Activated CD4-positive, alpha-beta T cell treated with anti-CD3 and anti-CD28 coated beads, Interleukin-2, amount 50 U/mL, for 4 hours (primary cell): ENCODE measurements around the gene TTC39A.
"Not testable (repeated sequence)": the region's sequence is repeated elsewhere in the genome, so short reads cannot be mapped to it uniquely, and the experiment has no call there.

Source experiments
- DNase-seq, 2 experiments: peaks; one replicate each; pipeline ENCODE4 v3.0.0-alpha.2; 2020

The TTC39A gene

DNA sequence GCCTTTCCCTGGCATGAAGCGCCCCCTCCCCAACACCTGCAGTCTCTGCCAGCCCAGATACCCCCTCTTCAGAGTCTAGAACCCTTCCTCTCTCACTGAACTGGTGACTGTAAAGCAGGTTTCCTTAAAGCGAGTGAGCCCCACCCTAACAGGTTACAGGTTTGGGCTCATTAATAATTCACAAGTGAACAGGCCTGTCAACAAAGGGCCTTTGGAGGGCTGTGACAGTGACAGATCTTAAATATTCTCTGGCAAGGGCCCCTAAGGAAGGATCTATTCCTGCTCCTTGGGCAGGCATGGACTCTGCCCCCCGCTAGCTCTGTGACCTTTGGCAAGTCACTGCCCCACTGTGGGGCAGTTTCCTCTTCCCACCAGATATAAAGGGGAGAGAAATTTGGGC is 5.6 kb upstream of the TTC39A start:
- no peak for DNase-seq

DNA sequence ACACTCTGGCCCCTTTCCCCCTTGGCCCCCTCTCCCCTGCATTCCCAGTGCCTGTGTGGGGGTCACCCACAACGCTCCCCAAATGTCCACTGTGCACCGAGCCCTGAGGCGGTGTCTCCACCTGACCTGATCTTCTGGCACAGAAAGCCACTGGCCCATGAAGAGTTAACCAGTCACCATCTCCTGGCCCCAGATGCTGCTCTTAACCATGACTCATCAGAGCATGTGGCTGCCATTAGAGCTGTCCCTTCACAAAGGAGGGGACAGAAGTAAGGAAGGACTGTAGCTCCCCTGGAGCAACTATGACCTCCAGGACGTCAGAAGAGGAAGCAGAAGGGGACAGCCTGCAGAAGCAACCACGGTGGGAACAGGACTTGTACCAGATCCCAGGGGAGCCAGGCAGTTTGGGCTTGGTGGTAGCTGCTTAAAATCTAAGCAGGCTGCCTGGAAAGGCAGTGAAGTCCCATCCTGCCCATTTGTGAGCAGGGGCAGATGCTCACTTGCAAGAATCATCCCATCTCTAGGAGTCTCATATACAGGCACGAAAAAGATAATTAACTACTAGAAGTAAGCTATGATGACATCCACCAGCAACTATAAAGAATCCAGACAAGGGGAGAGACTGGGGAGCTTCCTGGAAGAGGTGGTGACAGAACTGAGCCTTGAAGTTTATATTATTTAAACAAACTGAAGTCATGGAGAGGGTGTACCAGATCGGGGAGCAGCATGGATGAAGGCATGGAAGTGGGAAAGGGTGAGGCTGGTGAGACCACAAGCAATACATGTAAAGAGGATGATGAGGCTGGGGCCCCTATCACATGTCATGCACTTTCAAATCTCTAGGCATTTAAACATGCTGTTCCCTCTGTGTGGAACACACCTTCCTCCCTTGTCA is 1.1 kb upstream of the TTC39A start:
- DNase-seq = no peak

DNA sequence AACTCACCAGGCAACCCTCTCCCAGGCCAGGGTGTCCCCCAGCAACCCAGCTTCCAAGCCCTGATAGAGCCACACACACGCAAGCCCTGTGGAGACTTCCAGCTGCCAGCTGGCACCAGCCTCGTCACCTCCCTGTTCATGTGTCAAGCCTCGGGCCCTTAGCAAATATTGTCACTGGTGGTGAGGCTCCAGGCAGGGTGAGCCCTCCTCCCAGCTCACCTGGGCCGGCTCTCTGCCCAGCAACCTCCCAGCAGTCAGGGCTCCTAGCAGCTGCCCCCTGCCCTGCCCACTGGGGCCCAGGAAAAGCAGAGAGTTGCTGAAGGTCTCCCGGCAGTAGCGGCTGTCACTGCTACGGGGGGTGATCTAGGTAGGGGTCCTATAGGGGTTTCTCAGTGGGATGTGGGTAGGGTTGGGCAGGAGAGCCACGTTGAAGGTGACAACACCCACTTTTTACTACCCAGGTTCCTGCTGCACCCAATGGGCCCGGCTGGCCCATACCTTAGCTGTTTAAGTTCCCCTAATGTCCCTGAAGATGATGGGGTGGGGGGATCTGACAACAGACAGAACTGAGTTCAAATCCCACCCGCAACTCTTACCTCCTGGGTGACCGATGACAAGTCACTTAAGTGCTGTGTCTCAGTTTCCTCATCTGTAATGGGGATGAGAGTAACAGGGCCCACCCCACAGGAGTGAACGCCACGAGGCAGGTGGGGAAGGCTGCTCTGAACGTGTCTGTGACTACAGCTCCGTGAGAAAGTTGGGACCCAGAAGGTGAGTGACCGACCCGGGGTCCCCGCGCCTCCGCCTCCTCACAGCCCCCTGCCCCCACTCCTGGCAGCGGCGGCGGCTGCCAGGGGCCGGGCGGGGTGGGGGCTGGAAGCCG is 678 bp downstream of the TTC39A start:
- no peak for DNase-seq

DNA sequence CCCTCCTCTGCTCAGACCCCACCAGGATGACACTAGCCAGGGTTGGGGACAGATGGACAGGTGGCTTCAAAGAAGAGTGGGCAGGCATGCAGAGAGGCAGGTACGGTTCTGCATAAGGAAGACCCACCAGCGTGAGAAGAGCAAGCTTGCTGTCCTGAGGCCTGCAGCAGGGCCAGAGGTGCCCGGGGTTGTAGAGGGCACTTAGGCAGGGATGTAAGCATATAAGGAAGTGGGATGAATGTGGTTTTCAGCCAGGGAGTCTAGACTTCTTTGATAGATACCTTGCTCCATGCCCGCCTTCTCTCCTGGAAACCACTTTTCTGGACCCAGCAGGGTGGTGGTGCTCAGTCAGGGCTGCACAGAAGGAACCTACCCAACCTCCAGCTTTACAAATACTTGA is 1.4 kb downstream of the TTC39A start:
- no peak for DNase-seq

DNA sequence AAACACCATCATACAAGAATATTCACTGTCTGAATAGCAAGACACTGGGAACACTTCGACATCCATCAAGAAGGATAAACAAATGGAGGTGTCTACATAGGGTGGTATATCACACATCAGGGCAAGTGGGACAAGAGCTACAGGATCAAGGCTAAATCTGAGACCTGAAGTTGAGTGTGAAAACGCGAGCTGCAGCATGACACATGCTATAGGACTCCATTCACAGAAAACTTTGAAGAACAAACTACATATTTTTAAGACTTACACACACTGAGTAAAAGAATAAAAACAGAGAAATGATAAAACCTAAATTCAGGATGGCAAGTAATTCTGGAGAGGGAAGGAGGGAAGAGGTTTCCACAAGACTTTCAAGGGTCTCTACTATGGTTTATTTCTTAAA is 2.1 kb downstream of the TTC39A start:
- DNase-seq = no peak

DNA sequence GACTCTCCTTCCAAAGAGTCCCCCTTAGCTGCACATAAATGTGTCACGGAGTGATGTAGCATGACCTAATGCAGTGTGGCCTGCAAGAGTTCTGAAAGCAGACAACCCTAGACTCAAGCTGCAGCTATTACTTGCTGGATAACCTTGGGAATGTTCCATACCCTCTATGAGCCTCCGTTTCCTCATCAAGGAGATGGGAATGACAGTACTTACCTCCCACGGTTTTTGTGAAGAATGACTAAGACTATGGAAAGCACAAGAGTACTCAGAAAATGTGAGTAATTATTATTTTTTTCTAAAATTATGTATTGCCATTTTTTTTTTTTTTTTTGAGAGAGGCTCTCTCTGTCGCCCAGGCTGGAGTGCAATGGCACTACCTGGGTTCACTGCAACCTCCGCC is 3.0 kb downstream of the TTC39A start:
- no peak for DNase-seq

DNA sequence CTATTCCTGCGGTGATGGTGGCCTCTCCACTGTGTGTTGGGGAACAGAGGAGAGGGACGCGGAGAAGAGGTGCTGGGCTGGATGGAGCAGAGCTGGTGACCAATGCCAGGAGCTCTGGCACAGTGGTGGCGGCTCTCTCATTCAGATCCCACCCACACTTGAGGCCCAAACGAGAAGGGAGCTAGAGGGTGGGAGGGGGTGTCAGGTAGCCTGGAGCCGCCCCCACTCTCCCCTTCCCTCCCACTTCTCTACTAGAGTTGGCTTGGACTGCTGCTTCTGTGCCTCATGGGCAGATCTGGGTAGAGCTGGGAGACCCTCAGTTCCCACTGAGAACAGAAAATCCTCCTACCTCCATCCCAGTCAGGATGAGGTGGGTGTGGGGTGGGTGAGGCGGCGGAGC is 3.5 kb downstream of the TTC39A start:
- DNase-seq = no peak

DNA sequence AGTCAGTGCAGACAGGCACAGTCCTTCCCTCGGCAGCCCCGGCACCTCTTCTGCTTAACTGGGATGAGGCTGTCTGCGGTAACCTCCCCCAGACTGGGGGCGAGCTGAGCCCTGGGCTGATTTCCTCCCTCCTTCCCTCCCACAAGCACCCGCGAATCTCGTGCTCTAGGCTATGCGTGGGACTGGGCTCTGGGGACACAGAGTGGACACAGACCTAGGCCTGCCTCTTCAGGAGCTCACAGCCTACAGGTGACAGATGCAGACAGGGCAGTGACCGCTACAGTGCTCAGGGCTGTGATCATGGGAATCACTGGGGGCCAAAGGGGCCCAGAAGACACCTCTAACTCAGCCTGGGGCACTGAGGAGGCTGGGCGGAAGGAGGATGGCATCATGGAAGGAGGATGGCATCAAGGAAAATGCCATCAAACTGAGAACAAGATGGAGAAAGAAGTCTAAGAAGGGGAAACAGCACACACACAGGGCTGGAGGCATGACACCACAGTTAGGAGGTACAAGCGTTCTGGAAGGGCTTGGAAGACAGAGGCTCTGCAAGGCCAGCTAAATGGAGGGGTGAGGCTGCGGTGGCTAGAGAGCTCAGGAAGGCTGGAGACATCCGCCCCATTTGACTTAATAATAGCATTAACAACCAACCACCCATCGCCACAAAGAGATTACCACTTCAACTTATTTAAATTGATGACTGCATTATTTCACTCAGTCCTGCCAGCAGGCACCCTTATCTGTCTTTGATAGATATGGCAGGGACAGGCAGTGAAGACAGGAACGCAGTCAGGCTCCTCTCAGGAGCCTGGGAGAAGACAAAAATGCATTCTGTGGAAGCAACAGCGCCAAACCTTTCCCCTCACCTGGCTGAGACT is 4.2 kb downstream of the TTC39A start:
- DNase-seq = no peak

DNA sequence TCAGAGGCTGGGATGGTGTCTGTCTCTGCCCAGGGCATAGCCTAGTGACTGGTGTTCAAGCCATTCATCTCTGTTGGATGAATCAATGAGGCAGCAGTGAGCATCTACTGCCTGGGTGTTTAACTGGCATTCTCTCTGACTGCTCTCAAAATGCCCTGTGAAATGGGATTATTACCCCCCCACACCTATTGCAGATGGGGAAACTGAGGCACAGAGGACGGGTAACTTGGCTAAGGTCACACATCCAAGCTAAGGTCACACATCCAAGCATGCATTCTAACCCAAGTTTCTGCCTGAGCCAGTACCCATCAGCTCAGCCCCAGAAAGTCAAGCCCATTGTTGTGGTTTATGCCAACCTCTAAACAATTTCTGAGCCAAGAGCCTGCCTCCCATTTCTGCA is 5.0 kb downstream of the TTC39A start:
- DNase-seq = no peak

DNA sequence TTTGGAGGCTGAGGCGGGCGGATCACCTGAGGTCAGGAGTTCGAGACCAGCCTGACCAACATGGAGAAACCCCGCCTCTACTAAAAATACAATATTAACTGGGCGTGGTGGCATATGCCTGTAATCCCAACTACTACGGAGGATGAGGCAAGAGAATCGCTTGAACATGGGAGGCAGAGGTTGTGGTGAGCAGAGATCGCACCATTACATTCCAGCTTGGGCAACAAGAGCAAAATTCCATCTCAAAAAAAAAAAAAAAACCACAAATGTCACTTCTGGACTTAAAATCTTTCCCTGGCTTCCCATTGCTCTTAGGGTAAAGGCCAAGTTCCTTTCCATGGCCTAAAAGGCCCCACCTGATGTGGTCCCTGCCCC is 5.4 kb downstream of the TTC39A start:
- not testable (repeated sequence) for DNase-seq

DNA sequence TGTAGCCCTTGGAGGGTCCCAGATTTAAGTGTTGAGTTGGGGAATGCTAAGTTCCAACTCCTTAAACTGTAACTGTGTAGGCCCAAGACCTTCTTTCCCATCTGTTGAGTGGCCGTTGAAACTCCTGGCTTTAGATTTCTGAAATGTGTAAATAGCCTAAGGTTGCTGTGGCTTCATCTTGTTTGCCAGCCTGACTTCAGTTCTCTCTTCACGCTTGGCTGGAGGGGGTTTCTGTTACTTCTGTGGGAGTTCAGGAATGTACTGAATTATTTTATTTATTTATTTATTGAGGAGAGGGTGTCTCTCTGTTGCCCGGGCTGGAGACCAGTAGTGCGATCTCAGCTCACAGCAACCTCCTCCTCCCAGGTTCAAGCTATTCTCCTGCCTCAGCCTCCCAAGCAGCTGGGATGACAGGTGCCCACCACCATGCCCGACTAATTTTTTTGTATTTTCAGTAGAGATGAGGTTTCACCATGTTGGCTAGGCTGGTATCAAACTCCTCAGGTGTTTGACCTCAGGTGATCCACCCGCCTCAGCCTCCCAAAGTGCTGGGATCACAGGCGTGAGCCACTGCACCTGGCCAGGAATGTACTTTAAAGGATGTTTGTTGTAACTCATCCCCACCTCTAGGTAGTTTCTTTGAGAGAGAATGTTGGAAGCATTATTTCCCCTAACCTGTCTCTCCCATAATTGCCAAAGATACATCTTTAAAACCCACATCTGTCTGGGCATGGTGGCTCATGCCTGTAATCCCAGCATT is 5.9 kb downstream of the TTC39A start:
- no peak for DNase-seq

DNA sequence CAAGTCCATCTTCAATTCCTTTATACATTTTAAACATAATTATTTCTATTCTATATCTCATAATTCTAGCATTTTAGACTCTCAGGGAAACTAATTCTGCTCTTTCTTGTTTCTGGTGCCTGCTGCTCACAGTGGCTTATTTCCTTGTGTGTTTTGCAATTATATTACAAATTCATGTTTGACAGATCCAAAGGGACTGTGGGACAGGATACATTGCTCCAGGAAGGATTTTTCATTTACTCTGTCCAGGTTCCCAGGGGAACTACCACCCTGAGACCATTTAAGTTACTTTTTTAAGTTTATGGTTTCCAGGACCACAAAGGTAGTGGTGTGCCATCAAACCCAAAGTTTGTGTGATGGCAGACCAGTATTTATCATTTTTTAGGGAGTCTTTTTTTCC is 6.6 kb downstream of the TTC39A start:
- DNase-seq = no peak

DNA sequence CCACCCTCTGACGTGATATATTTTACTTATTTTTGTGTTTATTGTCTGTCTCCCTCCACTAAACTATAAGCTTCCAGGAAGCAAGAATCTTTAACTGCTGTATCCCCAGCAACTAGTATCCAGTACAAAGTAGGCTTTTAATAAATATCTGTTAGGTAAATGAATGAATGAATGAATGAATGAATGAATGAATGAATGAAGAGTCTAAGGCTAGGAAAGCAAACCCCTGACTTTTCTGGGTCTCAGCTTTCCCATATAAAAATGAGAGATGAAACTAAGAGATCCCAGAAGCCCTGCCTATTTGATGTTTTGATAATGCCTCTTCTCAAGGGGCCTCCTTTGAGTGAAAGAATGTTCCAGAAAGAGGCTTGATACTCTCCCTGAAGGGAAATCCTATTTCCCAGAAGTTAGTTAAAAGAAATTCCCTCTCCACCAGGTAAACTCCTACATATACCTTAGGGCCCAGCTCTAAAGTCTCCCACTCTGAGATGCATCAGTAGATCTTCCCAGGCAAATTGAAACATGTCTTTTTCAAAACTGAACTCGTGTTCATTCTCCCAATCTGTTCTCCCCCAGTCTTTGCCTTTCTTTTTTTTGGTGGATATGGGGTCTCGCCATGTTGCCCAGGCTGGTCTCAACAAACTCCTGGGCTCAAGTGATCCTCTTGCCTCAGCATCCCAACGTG is 7.8 kb downstream of the TTC39A start:
- no peak for DNase-seq

DNA sequence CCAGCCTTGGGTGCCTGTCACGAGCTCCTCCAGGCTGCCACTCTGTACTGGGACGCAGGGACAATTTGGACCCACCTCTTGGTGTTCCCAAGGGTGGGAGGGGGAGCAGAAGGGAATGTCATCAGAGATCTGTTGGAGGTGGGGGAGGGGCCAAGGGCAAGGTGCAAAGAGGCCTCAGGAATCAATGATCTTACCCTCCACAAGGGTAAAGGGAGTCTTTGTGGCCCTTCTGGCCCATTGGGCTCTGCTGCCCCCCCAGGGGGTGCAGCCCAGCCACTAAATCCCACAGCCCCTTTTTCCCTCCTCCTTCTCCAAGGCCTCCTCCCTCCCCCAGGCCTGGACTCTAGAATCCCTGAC is 8.5 kb downstream of the TTC39A start:
- no peak for DNase-seq

DNA sequence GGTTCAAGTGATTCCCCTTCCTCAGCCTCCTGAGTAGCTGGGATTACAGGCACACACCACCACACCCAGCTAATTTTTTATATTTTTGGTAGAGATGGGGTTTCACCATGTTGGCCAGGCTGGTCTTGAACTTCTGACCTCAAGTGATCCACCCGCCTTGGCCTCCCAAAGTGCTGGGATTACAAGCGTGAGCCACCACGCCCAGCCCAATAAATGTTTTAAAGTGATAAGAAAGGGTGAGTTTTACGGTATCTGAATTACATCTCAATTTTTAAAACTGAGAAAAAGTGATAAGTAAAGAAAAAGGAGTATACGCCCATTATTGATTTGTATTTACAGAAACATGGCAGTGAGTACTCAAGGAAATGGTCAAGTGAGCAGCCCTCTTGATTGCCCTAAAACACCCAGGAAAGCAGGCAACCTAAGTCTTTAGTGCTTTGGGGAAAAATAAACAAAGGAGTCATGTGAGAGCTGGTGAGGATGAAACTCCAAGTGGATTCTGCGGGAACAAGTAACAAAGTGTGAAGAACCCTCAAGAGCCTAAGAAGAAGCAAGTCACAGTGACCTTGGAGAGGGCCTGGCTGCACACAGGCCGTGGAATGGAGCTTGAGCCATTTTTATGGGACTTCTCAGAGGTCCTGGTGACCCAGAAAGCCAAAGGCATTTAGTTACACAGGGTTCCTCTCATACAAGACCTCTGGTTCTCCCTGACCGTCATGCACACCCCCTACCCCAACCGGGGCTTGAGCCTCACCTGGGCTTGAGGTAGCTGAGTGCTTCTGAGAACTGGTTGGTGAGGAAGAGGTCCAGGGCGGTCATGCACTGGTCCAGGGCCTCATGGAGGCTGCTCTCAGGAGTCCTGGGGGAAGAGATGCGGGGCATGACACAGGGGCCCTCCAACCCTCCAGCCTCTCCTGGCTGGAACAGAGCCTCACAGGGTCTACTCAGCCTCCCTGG is 9.1 kb downstream of the TTC39A start:
- no peak for DNase-seq

DNA sequence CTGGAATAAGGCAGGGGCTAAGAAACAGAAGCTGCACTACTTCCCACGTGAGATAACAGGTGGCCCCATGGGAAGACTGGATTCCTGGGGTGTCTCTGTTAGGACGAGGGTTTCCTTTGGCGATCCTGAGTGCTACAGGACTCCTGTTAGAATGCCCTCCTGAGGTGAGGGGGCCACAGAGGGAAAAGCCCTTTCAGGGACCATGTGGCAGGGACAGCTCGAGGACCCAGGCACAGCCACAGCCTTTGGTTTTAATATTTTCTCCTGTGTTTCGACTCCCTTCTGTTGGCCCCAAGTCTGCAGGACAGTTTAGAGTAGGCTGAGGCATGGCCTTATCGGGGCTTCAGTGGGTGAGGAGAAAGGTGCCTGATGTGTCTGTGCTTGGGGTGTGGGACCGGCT is 12.6 kb downstream of the TTC39A start:
- no peak for DNase-seq

DNA sequence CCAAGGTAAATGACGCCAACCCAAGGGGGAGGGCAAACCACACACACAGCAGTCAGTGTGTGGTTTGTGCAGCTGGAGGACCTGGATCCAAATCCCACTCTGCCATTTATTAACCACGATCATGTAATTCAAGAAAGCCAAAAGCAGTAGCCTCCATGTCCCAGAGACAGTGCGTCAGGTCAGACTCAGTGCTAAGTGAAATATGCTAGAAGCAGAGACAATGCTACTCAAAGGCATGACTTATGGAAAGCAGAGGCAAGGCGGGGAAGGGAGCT is 13.6 kb downstream of the TTC39A start:
- DNase-seq = no peak

DNA sequence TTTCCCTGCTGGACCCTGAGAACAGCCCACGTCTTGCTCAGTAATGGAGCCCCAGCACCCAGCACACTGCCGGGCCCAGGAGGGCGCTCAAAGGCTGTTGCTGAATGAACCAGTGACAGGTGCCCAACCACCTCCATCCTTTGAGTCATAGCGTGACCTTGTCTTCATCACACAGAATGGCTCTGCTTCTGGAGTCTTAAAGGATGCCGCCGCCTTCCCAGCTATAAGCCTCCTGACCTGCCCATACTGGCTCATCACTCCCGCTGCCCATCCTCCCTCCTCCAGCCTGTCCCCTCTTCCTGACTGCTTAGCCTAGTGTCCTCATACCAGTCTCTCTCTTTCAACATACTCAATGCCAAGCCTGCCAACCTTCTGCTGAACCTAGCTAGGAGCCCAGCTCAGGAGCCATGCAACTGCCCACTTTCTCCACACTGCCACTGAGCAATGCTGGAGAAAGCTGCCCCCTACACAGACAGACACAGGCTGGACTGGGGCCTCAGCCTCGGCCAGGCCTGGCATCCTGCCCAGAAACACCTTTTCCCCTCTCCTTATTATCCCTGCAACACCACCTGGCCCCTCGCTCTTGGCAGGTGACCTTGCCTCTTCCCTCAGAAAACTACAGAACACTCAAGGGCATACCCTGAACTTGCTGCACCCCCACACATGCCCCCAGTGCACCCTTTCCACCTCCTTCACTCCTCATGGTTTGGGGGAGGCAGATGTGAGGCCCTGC is 14.1 kb downstream of the TTC39A start:
- no peak for DNase-seq

DNA sequence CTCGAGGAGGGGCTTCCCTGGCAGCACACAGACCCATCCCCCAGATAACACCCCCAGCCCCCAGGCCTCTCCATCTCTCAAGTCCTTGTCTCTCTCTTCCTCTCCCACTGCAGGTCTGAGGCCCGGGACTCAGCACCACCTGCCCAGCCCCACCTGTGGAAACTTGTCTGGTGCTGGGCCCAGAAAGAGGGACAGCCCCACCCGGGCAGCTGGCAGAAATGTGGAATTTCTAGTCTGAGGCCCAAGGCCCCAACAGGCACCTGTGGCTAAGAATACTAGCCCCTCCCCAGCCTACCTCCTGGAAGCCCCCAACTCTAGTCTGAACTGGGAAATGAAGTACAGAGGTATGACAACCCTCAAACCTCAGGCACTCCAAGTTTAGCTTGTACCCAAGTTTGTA is 15.4 kb downstream of the TTC39A start:
- DNase-seq = no peak
